GM21737 (cell line): ENCODE data around the gene TMEM107.

ENCODE experiments used
- ATAC-seq: cut with Tn5 transposase; IDR thresholded peaks from one replicate; pipeline ENCODE4 v1.9.1; 2021; ENCODE audit warnings: mild to moderate bottlenecking, moderate library complexity; ENCODE audit not compliant: unreplicated experiment

TMEM107 gene

DNA sequence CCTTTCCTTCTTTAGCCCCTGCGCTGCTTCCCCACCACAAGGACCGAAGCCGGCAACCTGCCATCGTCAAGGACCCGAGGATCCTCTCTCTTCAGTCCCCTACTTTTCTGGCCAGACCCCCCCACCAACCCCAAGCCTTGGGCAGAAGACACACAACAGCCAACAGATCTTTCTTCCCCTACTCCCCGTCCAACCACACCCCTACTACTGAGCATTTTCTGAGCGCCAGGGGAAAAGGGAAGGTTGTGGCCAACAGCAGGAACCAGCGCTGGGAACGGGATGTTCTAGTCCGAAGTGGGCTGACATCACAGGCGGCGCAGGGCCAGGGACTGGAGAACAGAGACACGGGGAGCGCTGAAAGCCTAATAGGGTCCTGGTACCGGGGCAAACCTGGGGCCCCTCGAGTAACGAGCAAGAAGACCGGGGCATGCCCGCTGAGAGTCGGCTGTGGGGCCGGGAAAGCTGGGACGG, 24.5 kb downstream of the TMEM107 start:
- ATAC-seq = no peak

DNA sequence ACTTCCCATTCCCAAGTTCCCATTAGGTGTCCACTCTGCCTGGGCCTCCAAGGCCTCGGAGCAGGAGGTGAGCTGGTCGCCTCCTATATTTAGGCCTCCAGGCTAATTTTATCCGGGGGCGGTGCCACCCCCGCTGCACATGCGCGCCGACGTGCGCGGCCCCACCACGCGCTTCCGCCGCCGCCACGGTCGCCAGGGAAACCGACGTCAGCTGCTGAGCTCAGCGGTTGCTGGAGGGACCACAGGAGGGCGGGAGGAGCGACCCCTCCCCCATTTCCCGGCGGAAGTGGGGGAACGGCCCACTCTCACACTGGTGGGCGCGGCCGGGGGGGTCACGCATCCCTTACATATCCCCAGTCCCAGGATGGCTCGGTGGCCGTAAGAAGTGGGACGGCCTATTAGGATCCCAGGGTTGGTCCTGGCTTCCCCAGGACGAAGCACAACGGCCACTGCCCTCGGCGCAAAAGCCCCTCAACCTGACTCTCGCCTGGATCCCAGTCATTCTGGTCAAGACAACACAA, 25.0 kb downstream of the TMEM107 start:
- peak; percentile 35 for ATAC-seq

DNA sequence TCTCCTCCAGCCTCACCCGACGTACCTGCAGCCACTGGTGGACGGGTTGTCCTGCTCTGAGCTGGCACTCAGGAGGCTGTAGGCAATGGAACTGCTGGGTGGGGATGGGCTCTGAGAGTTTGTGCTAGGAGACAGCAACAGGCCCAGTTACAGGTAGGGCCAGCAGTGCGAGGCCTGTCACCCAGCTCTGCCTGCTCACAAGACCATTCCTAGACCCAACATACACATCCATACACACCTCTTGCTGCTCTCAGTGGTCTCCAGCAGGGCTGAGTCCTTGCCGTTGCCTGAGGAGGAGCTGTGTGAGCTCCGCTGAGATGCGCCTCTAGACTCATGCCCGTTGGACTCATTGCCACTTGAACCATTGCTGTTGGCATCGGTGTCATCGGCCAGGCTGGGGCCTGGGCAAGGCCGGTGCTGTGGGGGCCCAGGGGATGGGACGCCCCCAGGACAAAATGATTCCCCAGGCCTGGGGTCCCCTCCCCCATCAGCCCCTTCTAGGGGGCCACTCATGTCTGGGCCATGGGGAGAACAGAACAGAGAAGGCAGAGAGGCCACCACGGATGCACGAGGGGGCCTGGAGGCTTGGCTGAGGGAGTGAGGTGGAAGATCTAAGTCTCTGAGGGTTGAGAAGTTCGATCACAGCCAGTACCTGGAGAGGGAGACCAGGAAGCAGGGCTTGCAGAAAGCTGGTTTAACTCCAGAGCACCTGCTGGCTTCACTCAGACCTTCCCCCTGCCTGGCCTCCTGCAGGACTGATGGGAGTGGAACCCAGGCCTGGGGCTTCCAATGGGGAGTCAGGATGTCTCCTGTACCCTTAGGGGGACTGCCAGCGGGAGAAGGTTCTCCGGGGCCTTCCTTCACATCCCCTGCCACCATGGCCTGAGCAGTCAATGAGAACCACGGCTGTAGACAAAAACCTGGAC, 25.7 kb downstream of the TMEM107 start:
- no peak for ATAC-seq

DNA sequence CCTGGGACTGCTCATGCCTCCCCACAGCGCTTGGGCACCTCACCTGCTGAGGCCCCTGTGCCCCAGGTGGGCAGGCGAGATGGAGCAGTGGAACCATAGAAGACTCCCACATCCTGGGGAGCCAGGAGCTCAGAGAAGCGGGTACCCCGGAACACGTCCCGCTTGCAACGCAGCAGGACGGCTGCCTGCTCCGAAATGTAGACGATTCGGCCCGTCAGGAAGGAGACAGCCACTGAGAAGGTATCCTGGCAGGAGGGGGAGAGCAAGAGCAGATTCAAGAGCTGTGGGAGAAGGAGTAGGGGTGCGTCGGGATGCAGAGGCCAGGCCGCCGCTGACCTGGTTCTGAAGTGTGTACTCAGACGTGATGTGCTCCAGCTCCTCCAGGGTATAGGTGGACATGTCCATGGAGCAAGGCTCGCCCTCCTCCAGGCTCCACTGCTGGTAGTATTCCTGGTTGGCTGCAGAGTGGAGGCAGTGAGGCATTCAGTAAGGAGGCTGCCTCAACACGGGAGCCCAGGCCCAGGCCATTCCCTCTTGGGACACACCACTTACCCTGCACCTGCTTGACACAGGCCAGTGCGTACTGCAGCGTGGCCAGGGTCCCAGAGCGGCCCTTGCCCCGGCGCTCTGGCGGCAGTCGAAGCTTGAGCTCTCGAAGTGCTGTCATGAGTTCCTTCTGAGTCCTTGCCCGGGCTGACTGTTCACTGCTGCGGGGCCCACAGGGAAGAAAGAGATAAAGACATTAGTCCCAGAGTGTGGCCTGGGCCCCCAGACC, 26.6 kb downstream of the TMEM107 start:
- ATAC-seq = no peak

DNA sequence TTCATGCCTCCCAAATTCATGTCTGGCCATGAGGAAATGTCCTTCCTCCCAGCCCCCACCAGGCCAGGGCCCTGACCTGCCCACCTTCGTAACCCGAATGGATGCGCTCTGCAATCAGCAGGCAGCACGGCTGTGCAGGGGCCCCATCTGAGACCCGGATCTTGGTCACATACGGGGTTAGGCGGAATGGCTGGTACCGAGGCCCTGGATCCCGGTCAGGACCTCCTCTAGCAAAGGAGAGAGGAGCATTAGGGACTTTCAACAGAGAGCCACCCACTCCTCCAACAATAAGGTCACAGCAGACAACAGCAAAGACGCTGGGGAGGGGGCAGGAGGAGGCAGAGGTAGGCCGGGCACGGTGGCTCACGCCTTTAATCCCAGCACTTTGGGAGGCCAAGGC, 27.6 kb downstream of the TMEM107 start:
- ATAC-seq = no peak

DNA sequence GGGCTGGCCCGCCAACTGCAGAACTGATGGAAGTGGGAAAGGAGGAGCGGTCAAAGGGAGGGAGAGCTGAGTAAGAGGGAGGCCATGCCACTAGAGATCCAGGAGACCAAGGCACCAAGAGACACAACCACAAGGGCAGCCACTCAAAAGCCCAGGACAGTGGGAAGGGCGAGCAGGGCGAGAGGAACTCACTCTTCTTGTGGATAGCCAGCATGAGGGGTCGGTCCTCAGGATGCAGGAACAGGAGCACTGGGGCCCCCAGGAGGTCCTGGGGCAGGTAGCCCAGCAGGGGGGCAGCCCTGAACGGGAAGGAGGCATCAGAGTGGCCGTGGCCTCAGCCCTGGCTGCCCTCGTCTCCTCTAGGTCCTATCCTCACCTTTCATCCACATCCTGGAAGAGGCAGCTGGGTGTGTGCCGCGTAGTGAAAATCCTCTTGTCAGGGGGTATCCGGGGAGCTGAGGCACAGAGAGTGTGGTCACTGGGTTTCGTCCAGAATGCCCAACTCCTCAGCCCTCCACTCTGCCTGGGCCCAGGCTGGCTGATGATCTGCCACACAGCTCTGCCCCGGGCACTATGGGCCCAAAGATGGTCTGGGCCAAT, 28.3 kb downstream of the TMEM107 start:
- ATAC-seq = no peak

DNA sequence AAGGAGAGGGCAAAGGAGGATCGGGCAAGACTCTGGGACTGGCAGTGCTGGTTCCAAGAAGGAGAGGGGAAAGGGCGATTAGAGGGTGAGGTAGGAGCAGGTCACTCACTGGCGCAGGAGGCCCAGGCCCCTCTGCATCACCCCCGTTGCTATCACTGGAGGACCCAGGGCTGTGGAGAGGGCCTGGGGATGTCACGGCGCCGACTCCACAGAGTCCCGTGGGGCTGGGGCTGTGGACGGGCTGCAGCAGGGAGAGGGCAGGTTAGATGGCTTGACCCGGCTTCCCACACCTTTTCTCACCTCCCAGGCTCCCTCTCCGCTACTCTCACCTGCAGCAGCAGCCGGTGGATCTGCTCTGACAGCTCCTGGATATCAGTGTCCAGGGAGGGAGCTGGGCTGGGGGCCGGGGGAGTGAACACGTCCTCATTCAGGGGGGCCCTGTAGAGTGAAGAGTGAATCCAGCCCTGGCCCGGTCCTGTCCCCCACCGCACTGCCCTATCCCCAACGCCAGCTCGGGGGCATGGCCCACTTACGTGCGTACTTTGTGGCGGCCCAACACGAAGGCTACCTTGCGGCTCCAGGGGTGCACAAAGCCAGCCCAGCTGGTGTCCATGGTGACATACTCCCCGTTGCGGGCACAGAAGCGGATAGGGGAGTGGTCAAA, 28.9 kb downstream of the TMEM107 start:
- ATAC-seq = no peak

DNA sequence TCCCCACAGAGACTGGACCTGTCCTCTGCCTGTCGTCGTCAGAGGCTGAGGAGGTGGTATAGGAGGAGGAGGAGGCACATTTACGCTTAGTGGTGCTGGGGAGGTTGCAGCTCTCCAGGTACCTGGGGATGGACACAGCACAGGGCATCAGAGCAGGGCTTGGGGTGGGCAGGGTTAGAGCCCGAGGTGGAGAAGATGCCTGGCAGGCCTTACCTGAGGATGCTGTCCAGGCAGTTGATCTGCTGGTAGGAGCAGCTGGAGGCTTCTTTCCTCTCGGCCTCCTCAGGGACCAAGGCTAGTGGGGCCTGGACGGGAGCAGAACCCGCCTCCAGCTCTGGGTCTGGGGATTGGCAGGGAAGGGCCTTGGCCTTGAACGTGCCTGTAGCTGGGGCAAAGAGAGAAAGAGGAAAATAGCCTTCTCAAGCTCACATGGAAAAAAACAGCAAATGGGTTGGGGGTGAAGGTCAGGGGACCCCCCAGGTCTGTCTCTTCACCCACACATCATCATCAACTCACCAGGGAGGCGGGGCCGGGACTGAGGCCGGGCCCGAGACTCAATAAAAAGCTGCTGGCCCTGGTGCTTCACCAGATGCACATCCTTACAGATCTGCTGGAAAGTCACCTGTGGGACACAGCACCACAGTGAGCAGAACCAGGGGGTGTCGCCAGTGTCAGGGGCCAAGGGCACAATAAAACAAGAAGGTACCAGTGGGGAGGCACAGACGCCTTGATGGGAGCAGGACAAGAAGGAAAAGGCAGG, 29.6 kb downstream of the TMEM107 start:
- no peak for ATAC-seq

DNA sequence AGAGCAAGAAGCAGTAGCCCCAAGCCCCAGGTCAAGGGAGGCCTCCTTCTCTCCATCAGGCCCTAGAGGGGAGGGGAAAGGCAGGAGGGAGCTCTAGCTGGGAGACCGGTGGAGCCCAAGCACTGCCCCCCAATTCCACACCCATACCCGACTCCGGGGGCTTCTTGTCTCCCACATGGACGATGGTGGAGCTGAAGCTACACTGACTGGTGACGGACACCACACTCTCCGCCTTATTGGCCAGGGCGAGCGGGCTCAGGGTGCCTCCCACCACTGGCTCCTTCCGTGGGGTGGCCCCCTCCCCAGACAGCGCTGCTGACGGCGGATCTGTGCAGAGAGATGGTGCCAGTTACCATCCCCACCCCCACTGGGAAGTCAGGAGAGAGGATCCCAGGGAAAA, 30.4 kb downstream of the TMEM107 start:
- ATAC-seq = no peak

DNA sequence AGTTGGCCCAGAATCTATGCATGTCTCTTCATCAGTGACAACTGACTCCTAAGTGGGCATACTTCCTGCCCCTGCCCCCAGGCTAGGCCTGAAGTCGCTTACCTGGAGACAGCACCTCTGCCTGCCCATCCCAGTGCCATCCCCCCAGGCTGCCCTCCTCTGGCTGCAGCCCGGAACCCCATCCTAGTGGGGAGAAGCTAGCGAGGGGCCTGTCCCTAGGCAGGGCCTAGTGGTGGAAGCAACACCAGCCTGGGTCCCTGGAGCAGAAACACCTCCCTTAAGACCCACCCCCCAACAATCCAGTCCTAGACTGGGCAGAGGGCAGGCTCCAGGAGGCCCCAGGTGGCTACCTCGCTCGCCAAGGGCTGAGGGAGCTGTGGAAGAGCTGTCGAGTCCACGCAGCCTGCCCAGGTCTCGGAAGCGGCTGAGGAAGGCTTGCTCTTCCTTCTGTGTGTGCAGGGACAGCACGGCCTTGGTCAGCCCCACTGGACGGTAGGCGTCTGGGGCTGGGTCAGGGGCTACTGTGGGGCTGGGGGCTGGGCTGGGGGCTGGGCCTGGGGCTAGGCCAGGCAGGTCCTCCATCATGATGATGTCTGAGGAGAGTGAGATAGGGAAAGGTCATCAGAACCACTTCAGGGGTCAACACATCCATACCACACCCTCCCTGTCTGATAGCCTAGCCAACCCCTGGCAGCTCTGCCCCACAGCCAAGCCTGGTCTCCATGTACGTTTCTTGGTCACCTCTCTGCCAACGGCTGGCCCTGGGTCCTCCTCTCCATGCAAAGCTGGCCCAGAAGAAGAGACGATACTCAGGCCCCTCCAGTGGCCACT, 31.6 kb downstream of the TMEM107 start:
- no peak for ATAC-seq

DNA sequence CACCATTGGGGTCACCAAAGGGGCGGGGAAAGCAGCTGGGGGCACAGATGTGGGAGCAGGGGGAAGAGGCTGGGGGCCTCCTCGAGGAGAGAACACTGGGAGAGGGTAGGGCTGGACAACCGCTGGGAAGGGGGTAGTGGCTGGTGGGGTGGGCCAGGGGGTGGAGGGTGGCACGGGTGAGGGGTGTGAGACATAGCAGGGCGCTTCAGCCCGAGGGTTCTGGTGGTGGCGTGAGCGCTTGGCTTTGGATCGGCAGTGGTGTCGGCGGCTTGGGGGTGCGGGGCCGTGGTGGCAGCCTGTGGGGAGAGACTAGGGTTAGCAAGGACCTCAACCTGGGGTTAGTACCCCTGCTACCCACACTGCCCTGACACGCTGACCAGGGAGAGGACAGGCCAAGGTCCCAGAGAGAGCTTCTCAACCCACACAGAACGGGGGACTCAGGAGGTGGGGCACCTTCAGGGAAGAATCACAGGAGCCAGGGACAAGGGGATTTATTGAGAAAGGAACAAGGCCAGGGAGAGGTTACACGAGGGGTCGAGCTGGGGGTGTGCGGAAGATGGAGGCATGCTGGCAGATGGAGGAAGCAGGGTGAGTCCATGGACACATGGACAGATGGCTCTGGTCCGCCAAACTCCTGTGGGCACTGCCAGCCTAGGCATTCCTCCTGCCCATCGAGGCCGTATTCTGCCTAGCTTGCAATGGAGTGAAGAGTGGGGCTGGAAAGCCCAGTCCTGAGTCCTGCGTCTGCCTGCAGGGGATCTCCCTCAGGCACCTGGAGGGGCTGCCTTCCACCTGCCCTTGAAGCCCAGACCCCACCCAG, 32.4 kb downstream of the TMEM107 start:
- ATAC-seq = no peak

DNA sequence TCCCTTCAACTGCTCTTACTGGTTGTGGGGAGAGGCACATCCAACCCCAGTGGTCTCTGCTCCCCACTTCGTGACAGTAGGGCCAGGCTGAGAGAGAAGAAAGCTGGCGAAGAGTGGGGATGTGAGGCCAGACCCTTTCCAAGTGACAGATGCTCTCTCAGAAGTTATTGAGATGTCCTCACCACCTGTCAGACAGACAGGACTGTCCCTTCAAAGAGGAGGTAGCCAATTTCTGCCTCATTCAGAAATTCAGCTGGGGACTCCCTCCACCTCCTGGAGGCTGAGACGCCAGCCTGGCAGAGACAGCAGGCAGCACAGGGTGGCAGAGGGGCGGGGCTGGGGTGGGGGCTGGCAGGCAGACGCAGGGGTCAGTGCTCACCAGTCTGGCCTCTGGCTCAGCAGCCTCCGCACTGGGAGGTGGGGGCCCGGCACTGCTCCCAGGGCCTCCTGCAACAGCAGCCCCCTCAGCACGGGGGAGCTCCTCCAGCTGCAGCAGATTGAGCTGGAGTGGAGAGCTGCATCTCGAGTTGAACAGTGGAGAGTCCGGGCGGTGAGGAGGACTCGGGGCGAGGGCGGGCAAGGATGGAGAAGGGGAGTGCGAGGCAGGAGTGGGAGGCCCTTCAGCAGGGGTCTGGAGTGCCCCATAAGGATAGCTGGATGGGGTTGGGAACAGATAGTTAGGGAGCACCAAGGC, 33.1 kb downstream of the TMEM107 start:
- no peak for ATAC-seq

DNA sequence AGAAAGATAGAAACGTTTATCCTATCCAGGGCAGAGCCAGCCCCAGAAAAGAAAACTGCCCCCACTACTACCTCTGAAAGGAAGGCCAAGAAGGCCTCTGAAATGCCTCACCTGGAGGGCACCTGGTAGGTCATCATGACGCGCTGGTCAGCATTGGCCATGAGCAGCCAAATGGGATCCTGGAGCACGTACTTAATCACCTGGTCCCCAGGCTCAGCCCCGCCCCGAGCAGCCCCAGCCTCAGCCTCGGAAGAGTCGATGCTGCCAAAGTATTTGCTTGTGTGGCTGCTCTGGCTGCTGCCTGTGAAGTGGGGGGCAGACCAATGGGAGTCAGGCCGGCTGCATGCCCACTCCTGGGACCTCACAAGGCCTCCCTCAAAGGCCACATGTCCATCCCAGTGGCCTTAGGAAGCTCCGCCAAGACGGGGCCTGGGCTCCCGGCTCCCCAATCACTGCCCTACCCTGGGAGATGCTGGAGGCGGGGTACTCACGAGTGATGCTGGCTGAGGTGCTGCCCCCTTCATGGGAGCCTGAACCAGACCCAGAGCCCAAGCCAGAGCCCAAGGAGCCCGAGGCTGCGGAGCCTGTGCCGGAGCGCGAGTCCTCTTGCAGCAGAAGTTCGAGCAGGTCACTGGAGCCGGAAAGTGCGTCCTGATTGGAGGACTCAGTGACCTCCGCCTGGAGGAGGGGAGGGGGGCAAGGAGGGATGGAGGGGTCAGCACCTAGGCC, 33.9 kb downstream of the TMEM107 start:
- no peak for ATAC-seq

DNA sequence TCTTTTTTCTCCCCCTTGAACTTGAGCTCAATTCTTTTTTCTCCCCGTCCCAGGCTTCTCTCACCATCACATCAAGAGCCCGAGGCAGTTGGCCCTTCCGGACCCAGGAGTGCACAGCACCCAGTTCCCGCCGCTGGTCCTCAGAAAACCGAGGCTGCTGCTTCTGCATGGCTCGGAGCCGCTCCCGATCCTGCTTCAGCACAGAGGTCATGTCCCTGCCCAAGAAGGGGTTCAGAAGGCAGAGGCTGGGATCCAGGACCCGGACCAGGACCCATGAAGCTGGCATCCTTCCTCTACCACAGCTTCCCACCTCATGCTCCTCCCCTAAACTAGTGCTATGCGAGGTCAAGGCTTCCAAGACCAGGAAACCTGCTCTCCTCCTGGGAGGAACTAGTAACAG, 34.4 kb downstream of the TMEM107 start:
- ATAC-seq = no peak

DNA sequence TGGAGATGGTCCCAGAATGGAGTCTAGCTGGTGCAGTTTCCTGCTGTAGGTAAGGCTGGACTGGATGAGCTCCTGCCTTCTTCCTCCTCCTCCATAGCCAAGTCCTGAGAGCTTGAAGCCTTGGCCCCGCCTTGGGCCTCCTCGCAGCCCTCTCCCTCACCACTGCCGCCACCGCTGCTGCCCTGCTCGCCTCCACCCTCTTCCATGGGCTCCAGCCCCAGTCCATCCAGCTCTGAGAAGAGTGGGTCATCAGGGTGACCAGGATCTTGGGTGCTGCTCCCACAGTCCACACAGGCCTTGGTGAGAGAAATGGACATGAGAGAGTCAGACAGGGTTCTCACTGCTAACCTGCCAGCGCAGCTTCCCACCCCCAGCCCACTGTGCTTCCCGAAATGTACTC, 35.1 kb downstream of the TMEM107 start:
- no peak for ATAC-seq

DNA sequence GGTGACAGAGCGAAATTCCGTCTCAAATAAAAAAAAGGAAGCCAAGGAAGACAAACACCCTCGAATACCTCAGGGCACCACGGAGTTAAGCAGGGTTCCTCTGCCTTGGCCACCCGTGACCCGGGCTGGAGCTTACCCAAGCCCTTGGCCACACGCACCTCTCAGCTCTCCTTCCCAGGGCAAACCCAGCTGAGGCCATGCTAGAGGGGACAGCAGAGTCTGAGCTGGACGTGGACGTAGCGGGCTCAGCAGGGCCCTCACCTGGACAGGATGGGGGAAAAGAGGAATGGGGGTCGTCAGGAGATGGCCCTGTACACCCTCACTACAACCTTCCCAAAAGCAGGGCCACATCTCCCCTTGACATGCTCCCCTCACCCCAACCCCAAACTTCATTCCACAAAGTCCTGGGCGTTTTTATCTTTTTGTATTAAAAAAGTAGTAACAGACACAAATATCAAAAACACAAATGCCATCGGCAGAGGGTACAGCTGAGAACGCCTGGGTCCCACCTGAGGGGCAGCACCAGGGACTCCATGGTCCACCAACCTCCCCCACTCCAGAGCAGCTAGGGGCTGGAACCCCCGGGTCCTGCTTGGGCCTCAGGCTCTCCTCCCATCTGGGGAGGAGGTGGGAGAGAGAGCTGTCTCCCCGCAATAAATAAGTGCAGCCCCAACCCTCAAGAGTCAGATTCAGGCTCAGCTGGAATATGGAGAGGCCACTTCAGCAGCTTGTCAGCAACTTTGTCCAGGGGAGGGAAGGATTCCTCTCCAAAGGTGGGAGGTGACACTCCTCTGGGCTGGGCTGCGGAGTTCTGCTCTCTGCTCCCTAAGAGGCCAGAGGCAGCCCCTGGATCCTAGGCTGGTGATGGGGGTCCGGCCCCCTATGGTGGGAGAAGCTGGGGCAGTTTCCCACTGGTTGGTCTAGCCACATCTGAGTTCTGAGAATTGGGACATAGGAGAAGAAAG, 35.8 kb downstream of the TMEM107 start:
- no peak for ATAC-seq
